ENCODE measurements around the gene CARMIL3.

Gene CARMIL3

DNA sequence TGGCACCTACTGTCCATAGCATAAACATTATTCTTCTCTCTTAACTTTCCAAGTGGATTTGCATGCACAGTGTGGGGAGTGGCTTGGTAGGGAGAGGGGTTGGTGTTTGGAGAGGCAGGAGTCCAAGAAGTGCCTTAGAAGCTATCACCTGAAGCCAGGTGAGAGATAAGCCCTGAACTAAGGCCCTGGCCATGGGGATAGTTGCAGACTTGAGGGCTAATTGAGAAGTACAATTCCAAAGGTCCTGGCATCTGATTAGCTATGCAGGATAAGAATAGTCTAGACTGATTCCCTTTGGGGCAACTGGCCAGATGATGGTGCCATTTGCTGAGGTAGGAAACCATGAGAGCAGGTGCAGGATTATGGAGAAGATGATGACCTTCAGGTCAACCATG lies 40.3 kb downstream of the CARMIL3 start:
- no peak overlapping the region for H3K4me2 ChIP-seq (ENCODE audit: low read depth, low read length, poor library complexity, severe bottlenecking)
- TF ChIP-seq, protein P1, sequence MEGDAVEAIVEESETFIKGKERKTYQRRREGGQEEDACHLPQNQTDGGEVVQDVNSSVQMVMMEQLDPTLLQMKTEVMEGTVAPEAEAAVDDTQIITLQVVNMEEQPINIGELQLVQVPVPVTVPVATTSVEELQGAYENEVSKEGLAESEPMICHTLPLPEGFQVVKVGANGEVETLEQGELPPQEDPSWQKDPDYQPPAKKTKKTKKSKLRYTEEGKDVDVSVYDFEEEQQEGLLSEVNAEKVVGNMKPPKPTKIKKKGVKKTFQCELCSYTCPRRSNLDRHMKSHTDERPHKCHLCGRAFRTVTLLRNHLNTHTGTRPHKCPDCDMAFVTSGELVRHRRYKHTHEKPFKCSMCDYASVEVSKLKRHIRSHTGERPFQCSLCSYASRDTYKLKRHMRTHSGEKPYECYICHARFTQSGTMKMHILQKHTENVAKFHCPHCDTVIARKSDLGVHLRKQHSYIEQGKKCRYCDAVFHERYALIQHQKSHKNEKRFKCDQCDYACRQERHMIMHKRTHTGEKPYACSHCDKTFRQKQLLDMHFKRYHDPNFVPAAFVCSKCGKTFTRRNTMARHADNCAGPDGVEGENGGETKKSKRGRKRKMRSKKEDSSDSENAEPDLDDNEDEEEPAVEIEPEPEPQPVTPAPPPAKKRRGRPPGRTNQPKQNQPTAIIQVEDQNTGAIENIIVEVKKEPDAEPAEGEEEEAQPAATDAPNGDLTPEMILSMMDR (conservative IDR thresholded peaks at IDR 0.05; ENCODE audit: low read length) = no peak
- TF ChIP-seq EZH2phosphoT487 (IDR thresholded peaks at IDR 0.05; ENCODE audit: borderline replicate concordance) = no peak
- no peaks in the 10 kb centered on the region; the same call in 1 of the 2 replicates for H3F3A ChIP-seq (ENCODE audit: low read depth)
- peaks cover 33% of the 10 kb centered on the region for H3K79me2 ChIP-seq (ENCODE audit: insufficient read depth, low read length)
- H3K9ac ChIP-seq (ENCODE audit: low read depth, low read length, poor library complexity, severe bottlenecking) = peak overlapping the region; percentile 99
- no peaks in the 10 kb centered on the region for H3K27me3 ChIP-seq (ENCODE audit: insufficient read depth, low read length, poor library complexity, severe bottlenecking)
- H4K20me1 ChIP-seq (ENCODE audit: insufficient read depth, low read length, poor library complexity, severe bottlenecking) = no peaks in the 10 kb centered on the region
- H3K36me3 ChIP-seq (ENCODE audit: insufficient read depth, low read length) = no peaks in the 10 kb centered on the region
- no peaks in the 10 kb centered on the region for H3K9me3 ChIP-seq (ENCODE audit: insufficient read depth, low read depth, low read length)
- H3K4me1 ChIP-seq (ENCODE audit: insufficient read depth, low read length, poor library complexity, severe bottlenecking) = peaks cover 26% of the 10 kb centered on the region
- no peaks in the 10 kb centered on the region for H3K9me2 ChIP-seq (replicated peaks; ENCODE audit: low read depth, low read length)
- no peak overlapping the region for H2AFZ ChIP-seq (ENCODE audit: low read length)
- no peak overlapping the region for H3K4me3 ChIP-seq (ENCODE audit: low read length, poor library complexity, severe bottlenecking)

DNA sequence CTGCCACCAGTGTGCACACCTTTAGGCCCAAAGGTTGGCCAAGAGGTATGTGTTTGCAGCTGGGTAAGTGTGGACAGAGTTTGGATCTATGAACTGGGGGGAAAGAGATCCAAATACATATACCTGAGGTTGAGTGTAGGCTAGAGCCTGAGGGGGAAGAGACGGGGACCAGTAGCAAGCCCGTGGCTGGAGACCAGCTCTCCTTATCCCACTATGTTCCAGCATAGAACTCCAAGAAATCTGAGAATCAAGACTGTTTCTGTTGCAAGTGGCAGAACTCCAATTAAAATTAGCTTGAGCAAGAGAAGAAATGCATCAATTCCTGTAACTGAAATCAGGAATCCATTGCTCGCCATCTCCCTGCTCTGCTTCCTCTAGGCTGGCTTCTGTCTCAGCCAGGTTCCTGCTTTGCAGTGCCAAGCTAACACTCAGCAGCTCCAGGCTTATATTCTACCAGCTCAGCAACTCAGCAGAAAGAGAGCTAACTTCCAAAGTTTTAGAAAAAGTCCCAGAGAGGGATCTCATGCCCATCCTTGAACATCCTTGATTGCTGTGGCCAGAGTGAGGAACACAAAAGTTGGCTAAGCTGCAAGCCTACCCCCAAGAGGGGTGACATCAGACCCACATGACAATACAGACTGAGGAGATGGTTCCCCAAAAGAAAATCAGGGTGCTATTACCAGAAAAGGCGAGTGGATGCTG lies 40.8 kb downstream of the CARMIL3 start:
- Histone ChIP-seq H3K9ac (ENCODE audit: low read depth, low read length, poor library complexity, severe bottlenecking) (peak overlapping the region; percentile 99), H3F3A (ENCODE audit: low read depth) (no peaks in the 10 kb centered on the region; the same call in 1 of the 2 replicates), H3K4me1 (ENCODE audit: insufficient read depth, low read length, poor library complexity, severe bottlenecking) (peaks cover 26% of the 10 kb centered on the region), H3K27me3 (ENCODE audit: insufficient read depth, low read length, poor library complexity, severe bottlenecking) (no peaks in the 10 kb centered on the region), H3K79me2 (ENCODE audit: insufficient read depth, low read length) (peaks cover 33% of the 10 kb centered on the region), H4K20me1 (ENCODE audit: insufficient read depth, low read length, poor library complexity, severe bottlenecking) (no peaks in the 10 kb centered on the region), H3K9me2 (replicated peaks; ENCODE audit: low read depth, low read length) (no peaks in the 10 kb centered on the region), H3K36me3 (ENCODE audit: insufficient read depth, low read length) (no peaks in the 10 kb centered on the region), H3K9me3 (ENCODE audit: insufficient read depth, low read depth, low read length) (no peaks in the 10 kb centered on the region), H2AFZ (ENCODE audit: low read length) (no peak overlapping the region), H3K4me2 (ENCODE audit: low read depth, low read length, poor library complexity, severe bottlenecking) (peak overlapping the region; percentile 90), H3K4me3 (ENCODE audit: low read length, poor library complexity, severe bottlenecking) (peak overlapping the region; percentile 93)
- TF ChIP-seq EZH2phosphoT487 (IDR thresholded peaks at IDR 0.05; ENCODE audit: borderline replicate concordance) = no peak
- TF ChIP-seq, protein P1 (conservative IDR thresholded peaks at IDR 0.05; ENCODE audit: low read length) = no peak

DNA sequence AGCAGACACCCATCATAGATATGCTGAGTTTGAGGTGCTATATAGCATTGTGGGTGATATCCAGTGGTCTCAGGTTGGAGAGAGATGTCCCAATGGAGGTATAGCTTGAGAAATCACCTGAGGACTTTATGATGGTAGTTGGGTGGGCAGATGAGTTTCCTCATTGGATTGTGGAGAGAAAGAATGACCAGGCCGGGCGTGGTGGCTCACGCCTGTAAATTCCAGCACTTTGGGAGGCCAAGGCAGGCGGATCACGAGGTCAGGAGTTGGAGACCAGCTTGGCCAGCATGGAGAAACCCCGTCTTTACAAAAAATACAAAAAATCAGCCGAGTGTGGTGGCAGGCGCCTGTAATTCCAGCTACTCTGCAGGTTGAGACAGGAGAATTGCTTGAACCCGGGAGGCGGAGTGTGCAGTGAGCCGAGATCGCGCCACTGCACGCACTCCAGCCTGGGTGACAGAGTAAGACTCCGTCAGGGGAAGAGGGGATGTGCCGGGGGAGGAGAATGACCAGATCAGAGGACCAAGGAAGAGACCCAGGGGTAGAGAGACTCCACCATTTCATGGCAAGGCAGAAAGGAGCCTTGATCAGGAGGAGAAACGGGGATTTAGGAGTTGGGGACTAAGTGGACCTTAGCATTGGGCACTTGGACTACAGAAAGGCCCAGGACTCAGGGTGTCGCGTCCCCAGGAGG lies 41.5 kb downstream of the CARMIL3 start:
- Histone ChIP-seq H4K20me1 (ENCODE audit: insufficient read depth, low read length, poor library complexity, severe bottlenecking) (no peaks in the 10 kb centered on the region), H3K4me2 (ENCODE audit: low read depth, low read length, poor library complexity, severe bottlenecking) (peak overlapping the region; percentile 90), H3K79me2 (ENCODE audit: insufficient read depth, low read length) (peaks cover 33% of the 10 kb centered on the region), H3K9me2 (replicated peaks; ENCODE audit: low read depth, low read length) (no peaks in the 10 kb centered on the region), H3K4me3 (ENCODE audit: low read length, poor library complexity, severe bottlenecking) (peak overlapping the region; percentile 93), H2AFZ (ENCODE audit: low read length) (no peak overlapping the region), H3F3A (ENCODE audit: low read depth) (no peaks in the 10 kb centered on the region; the same call in 1 of the 2 replicates), H3K36me3 (ENCODE audit: insufficient read depth, low read length) (no peaks in the 10 kb centered on the region), H3K9ac (ENCODE audit: low read depth, low read length, poor library complexity, severe bottlenecking) (peak overlapping the region; percentile 99), H3K27me3 (ENCODE audit: insufficient read depth, low read length, poor library complexity, severe bottlenecking) (no peaks in the 10 kb centered on the region), H3K9me3 (ENCODE audit: insufficient read depth, low read depth, low read length) (no peaks in the 10 kb centered on the region), H3K4me1 (ENCODE audit: insufficient read depth, low read length, poor library complexity, severe bottlenecking) (peaks cover 26% of the 10 kb centered on the region)
- TF ChIP-seq, protein P1 (conservative IDR thresholded peaks at IDR 0.05; ENCODE audit: low read length) = no peak
- TF ChIP-seq EZH2phosphoT487 (IDR thresholded peaks at IDR 0.05; ENCODE audit: borderline replicate concordance) = no peak
